ENCODE data around the gene DDR1. TPM values are rescaled to one million over a fixed set of nuclear protein-coding genes. Genes with fewer than 3 reads are reported as not detected.
"Not testable (repeated sequence)": the region's sequence is repeated elsewhere in the genome, so short reads cannot be mapped to it uniquely, and the experiment has no call there.

DDR1 gene
- total RNA-seq, 1 donor from 2014 or later = 61.4 TPM

- intact Hi-C loops (cut with DNase I) = no loop called here
These were observed 34.2 kb upstream of the DDR1 start for GRCh38 chr6:30849903-30850651.

GRCh38 chr6:30852459-30852858, 31.9 kb upstream of the DDR1 start:
- DNase-seq (ENCODE audit: low spot score); intact Hi-C loops (cut with DNase I): not testable (repeated sequence)

More at GRCh38 chr6:30849903-30850651, 34.2 kb upstream of the DDR1 start:
- DNase-seq (ENCODE audit: low spot score) = no peak

- intact Hi-C loops (cut with DNase I) = no loop called here
- no peak for DNase-seq (ENCODE audit: low spot score)
These were observed 29.9 kb upstream of the DDR1 start for GRCh38 chr6:30854285-30855040.

GRCh38 chr6:30855429-30856075, 28.8 kb upstream of the DDR1 start:
- DNase-seq (ENCODE audit: low spot score) = no peak
- intact Hi-C loops (cut with DNase I) = no loop called here

GRCh38 chr6:30857112-30857511, 27.2 kb upstream of the DDR1 start:
- DNase-seq (ENCODE audit: low spot score) = no peak
- intact Hi-C loops (cut with DNase I) = no loop called here

GRCh38 chr6:30857549-30857948, 26.8 kb upstream of the DDR1 start:
- DNase-seq (ENCODE audit: low spot score) = no peak
- intact Hi-C loops (cut with DNase I) = no loop called here

GRCh38 chr6:30859726-30860125, 24.6 kb upstream of the DDR1 start:
- DNase-seq (ENCODE audit: low spot score); intact Hi-C loops (cut with DNase I): not testable (repeated sequence)

- DNase-seq (ENCODE audit: low spot score) = no peak
- intact Hi-C loops (cut with DNase I) = no loop called here
These were observed 22.9 kb upstream of the DDR1 start for GRCh38 chr6:30861257-30862048.

GRCh38 chr6:30862156-30862875, 22.0 kb upstream of the DDR1 start:
- intact Hi-C loops (cut with DNase I) = no loop called here
- DNase-seq (ENCODE audit: low spot score) = no peak

GRCh38 chr6:30864325-30864724, 20.0 kb upstream of the DDR1 start:
- DNase-seq (ENCODE audit: low spot score) = no peak
- intact Hi-C loops (cut with DNase I) = no loop called here

- DNase-seq (ENCODE audit: low spot score); intact Hi-C loops (cut with DNase I): not testable (repeated sequence)
These were observed 15.0 kb upstream of the DDR1 start for GRCh38 chr6:30869241-30869749.

- intact Hi-C loops (cut with DNase I) = no loop called here
These were observed 13.8 kb upstream of the DDR1 start for GRCh38 chr6:30870546-30870945.

GRCh38 chr6:30871592-30872183, 12.6 kb upstream of the DDR1 start:
- DNase-seq (ENCODE audit: low spot score) = no peak
- intact Hi-C loops (cut with DNase I) = no loop called here

More at GRCh38 chr6:30870546-30870945, 13.8 kb upstream of the DDR1 start:
- DNase-seq (ENCODE audit: low spot score) = no peak

- intact Hi-C loops (cut with DNase I) = no loop called here
These were observed 11.1 kb upstream of the DDR1 start for GRCh38 chr6:30873137-30873640.

GRCh38 chr6:30873795-30874194, 10.5 kb upstream of the DDR1 start:
- DNase-seq (ENCODE audit: low spot score); intact Hi-C loops (cut with DNase I): not testable (repeated sequence)

More at GRCh38 chr6:30873137-30873640, 11.1 kb upstream of the DDR1 start:
- no peak for DNase-seq (ENCODE audit: low spot score)

GRCh38 chr6:30875244-30876038, 8.9 kb upstream of the DDR1 start:
- DNase-seq (ENCODE audit: low spot score) = no peak
- intact Hi-C loops (cut with DNase I) = loop anchor here (5.0 kb wide), 1 partner anchor 37 kb away; the partner anchor contains the start of gene VARS2

GRCh38 chr6:30876039-30876730, 8.1 kb upstream of the DDR1 start:
- DNase-seq (ENCODE audit: low spot score) = no peak
- intact Hi-C loops (cut with DNase I) = loop anchor here (5.0 kb wide), 1 partner anchor 36 kb away; the partner anchor contains the start of gene VARS2
